Stimulated activated CD4-positive, alpha-beta T cell treated with anti-CD3 and anti-CD28 coated beads, Interleukin-2, amount 100 ng/mL, for 24 hours (primary cell): ENCODE measurements around the gene FMNL1.

ENCODE experiments used
- DNase-seq, 2 donors: peaks; one replicate each; pipeline ENCODE4 v3.0.0-alpha.2; 2020

FMNL1 gene

GRCh38 chr17:45260204-45260783, 38.6 kb downstream of the FMNL1 start:
- no peak for DNase-seq

DNA sequence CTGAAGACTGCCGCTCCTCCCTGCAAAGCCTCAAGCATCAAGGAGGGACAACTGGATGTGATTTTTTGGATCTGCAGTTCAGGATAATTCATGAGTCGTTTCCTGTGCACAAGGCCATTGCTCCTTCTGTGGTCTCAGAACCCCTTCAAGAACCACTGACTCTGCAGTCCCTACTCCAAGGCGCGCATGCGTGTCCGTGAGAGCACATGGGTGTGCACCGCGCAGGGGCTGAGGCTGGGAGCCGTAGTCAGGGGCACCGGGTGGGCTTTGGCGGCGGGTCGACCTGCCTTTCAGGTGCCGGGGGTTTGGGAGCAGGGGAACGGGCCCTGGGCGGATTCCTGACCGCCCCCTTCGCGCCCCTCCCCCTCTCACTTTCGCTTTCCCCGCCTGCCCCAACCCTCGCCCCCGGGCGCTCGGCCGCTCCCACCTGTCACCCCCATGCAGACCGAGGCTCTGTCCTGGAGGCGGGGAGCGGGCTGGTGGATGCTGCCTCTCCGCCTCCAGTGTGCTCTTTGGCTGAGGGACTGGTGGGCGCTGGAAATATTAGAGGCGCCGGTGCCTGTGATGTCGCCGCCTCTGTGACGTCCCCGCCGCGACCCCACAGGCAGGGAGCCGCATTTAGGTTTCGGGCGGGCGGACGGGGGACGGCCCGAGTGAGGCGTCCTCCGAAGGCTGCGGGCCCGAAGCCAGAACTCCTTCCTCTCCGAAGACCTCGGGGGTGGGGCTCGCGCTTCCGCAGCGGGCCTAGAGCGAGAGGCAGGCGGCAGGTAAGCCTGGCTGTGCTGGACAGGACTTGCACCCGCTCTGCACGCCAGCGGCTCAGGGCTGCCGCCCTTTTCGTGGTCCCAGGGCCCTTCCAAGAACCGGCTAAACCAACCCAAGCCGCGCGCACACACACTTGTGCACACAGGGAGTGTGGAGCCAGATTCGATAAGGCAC, 40.2 kb downstream of the FMNL1 start, which contains the start of gene SPATA32:
Gene SPATA32 (minus strand): TSS at position 518 of the 939 bp plus-strand sequence. CDS start 78 bp downstream, at position 440.
- DNase-seq: peak; percentile 59 to 72

GRCh38 chr17:45262516-45263476, 41.1 kb downstream of the FMNL1 start:
- no peak for DNase-seq

DNA sequence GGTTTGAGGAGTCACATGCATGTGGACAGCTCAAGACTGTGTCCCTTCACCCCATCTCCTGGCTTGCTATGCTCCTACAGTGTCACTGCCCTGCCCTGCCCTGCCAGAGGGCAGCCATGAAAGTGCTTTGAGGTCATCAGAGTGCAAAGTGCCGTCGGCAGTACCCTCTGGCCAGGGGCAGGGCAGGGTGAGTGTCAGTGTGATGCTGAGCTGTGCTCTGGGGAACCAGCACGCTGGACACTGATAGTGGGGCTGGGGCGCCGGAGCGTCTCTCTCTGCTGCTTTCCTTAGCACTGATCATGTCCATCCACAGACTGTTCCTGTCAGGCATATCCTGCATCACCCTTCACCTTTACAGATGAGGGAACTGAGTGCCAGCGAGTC, 41.8 kb downstream of the FMNL1 start:
- DNase-seq: no peak

DNA sequence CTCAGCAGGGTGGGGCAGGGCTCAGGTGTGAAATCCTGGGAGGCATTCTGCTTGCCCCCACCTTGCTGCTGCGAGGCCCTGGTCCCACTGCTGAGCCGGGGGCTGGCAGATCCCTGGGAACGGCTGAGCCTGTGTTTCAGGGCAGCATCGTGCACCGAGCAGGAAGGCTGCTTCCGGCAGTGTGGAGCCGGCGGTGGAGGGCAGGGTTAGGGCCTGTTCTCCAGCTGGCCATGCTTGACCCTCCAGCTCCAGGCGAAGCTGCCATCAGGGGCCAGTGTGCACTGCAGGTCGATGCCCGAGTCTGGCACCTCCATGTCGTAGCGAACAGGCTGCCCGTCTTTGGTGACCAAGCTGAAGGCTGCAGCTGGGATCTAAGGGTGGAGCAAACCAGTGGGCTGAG, 42.7 kb downstream of the FMNL1 start:
- no peak for DNase-seq

DNA sequence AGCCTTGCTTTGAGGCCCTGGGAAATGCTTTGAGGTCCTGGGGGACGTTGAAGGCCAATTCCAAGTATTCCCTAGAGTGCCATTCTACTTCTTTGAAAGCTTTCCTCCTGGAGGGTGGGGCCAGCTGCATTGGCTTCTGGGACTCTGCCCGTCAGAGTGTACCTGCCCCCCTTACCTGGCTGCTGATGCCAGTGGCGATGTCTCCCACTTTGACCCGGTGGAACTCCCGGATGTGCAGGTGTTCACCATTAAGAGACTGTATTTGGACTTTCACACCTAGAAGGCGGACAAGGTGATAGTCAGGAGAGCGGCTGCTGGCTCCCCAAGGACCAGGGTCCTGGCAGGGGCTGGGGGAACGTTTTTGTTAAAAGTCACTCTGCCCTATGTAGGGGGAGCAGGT, 43.3 kb downstream of the FMNL1 start:
- no peak for DNase-seq

DNA sequence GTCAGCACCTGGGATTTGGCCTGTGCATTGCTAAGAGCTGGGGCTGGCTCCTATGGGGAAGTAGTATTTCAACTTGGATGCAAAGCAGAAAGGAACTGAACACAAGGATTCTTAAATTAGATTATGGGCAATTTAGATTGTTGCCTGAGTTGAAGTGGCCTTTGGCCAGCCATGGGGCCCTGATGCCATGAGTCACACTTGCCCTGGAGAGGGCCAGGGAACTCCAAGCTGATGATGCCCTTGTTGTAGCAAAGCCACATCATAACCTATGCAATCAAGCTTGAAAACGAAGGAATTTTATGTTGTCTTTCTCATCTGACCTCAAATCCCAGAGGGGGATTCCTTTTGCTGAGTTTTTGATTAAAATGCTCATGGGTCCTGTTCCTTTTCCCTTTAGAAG, 44.1 kb downstream of the FMNL1 start:
- DNase-seq: no peak

DNA sequence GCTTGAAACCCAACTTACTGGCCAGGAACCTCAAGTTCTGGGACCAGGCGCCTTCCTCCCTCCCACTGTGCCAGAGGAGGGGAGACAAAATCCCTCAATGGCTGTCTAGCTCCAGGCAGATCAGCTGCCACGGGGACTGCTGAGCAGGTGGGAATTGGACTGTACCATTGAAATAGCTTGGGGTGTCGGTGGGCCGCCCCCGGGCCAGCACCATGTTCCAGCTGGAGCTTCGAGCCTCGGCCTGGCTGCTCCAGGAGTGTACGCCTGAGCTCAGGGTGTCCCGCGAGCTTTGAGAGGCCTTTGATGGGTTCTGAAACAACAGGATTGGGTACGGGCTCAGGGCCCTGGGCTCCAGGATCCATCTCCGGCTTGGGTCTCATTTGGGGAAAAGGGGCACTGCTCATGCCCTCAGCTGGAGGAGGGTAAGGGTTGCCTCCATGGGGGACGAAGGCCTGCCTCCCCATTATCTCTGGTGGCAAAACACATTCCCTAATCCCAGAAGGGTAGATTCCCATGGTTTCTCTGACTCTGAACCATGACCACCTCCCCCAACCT, 44.8 kb downstream of the FMNL1 start:
- DNase-seq: no peak

- DNase-seq: no peak
Observed at GRCh38 chr17:45267436-45268055, 45.9 kb downstream of the FMNL1 start.

DNA sequence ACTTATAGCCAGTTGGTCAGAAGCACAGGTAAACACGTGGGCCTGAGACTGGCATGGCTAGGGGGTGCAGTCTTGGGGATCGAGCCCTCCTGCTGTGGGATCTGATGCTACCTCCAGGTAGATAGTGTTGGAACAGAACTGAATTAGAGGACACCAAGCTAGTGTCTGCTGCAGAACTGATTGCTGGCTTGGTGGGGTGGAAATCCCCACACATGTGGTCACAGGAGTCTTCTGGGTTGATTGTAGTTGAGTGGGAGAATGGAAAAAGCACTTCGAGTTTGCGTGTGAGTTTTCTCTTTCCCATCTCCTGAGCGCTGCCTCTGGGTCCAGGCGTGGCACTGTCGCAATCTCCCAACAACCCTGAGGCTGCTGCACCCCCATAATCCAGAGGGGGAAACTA, 48.2 kb downstream of the FMNL1 start:
- DNase-seq: peak in 1 of 2 donors; percentile 29

DNA sequence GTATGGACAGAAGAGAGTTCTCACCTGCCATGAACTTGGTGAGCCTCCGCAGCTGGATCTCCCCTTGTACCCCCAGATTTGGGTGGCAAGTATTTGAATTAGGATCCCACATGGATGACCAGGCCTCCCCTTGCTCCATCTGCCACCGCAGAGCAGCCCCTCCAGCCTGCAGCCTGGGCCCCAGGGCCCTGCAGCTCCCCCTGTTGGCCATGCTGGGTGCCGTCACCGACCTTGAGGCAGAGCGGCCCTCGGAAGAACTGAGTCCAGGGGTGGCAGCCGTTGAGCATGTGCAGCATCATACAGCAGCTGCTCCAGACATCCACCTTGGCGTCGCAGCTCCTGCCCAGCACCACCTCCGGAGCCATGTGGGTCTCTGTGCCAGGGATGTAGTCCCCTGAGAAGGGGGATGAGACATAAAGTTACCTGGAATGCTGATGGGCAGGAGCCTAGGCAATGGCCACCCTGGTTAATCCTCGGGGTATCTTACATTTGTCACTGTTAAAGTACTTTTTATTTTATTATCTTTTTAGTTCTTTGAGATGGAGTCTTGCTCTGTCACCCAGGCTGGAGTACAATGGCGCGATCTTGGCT, 49.2 kb downstream of the FMNL1 start:
- DNase-seq: peak; percentile 67 to 70

DNA sequence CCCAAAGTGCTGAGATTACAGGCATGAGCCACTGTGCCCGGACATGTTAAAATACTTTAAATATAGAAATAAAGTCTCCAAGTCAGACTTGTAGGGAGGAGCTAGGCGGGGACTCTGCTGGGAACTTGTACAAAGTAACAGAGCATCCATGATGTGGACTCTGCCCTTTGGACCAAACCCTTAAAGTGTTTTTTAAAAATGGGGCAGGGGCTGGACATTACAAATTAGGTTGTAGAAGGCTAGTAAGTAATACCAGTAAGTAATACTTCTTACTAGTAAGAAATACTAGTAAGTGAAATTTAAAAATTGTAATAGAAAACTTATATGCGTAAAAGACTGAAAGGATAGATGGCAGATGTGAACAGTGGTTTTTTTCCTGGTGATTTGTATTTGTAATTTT, 49.9 kb downstream of the FMNL1 start:
- no peak for DNase-seq

GRCh38 chr17:45273551-45273957, 51.9 kb downstream of the FMNL1 start:
- DNase-seq: no peak

- DNase-seq: no peak
Observed at GRCh38 chr17:45274033-45274432, 52.3 kb downstream of the FMNL1 start.

DNA sequence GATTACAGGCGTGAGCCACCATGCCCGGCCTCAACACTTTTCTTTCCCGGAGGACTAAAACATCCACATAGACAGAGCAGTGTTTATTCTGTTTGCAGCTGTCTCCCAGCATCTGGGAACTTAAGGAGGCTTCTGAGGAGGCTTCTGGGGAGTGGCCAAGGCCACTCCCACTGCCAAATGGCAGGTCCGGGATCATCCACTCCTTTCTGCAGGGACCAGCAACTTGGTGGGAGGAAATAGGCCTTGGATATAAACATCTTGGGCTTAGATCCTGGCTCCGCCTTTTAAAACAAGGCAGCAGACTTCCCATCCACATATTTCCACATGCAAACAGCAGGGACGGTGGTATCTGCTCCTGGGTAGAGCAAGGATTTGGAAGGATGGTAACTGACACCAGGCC, 54.3 kb downstream of the FMNL1 start:
- no peak for DNase-seq

GRCh38 chr17:45277216-45277849, 55.6 kb downstream of the FMNL1 start:
- DNase-seq: peak; percentile 93

- DNase-seq: no peak
Observed at GRCh38 chr17:45277992-45278391, 56.3 kb downstream of the FMNL1 start.

DNA sequence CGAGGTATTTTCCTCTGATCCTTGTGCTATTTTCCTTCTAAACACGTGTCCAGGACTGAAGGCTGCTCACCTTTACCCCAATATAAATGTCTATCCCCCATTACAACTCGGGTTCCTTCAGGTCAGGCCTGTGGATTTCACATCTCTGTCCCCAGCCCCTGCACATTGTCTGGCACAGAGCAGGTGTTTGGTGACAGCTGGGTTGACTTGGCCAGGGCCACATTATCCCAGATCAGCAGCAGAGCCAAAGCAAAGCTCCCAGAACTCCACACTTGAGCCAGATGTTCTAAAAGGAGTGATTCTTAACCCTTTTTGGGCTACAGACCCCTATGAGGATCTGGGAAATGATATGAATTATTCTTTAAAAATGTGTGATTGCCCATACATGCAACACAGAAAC, 58.2 kb downstream of the FMNL1 start:
- DNase-seq: no peak

DNA sequence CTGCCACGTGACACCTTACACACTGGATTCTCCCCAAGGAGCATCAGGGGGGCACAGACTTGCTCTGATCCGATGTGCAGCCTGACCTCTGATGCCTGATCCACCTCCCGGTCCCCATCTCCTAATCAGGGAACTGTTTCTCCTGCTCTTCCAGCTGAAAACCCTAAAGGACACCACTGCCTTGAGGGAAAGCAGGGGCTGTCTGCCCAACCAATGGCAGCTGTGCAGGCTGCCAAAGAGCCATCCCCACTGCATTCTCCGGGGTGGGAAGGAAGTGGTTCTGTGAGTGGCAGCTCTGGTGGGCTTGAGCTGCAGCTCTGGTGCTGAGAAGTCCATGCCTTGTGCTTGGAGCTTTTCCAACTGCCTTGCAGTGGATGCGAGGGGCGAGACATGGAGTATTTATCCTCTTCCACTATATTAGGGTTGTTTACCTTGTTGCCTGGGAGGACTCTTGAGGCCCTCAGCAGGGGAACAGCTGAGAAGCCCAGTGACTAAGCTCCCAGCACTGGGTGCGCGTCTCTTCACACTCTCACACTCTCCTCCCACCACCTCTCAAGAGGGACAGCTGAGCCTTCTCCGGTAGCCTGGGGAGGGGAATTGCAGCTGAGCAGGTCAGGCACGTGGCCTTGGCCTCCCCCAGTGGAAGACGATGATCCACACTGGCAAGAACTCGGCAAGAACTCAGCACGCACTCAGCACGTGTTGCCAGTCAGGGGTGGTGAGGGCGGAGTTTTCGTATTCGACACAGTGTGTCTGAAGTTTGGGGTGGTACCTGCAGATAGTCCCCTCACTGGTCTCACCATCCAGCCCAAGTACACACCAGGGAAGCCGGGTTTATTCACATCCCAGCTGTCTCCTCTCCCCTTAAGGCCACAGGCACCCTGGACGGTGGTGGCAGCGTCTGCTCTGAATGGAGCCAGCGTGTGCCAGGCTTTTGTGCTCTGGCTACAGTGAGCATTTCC, 61.3 kb downstream of the FMNL1 start:
- no peak for DNase-seq

DNA sequence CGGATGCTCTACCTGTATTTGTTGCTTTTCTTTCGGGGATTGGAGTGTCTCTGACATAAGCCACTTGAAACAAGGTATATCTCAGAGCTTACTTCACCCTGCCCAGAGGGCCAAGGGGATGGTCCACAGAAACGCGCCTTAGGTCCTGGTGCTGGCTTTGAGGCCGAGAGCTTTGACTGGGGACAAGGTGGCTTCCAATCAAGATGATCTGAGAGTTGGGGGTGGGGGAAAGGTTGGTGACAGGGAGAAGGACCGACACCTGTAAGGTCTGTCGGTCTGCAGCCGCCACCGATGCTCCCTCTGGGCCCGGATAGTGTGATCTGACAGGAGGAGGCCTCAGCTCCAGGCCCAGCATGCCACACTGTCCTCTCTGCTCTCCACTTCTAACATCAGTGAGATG, 62.0 kb downstream of the FMNL1 start:
- no peak for DNase-seq
